GM20431 (cell line): ENCODE results near the gene PIK3R5.

ENCODE experiments used
- in situ Hi-C: fragments of 300-500 bp; cut with MseI, MboI; formaldehyde crosslinking; loops from one replicate; pipeline ENCODE4 v1.15.0; 2020; ENCODE audit warnings: low sequenced_read_pairs; ENCODE audit not compliant: unreplicated experiment

Gene PIK3R5

GRCh38 chr17:8956465-8956902, 9.0 kb downstream of the PIK3R5 start:
- in situ Hi-C loops, result no loop called here

GRCh38 chr17:8955021-8955959, 10.2 kb downstream of the PIK3R5 start:
- in situ Hi-C loops, result no loop called here

- in situ Hi-C loops, result no loop called here
Measured at GRCh38 chr17:8954339-8954738, 11.2 kb downstream of the PIK3R5 start.

- in situ Hi-C loops, result no loop called here
Measured at GRCh38 chr17:8953156-8953885, 12.2 kb downstream of the PIK3R5 start.

GRCh38 chr17:8952191-8952590, 13.3 kb downstream of the PIK3R5 start:
- in situ Hi-C loops, result no loop called here

GRCh38 chr17:8951206-8951605, 14.3 kb downstream of the PIK3R5 start:
- in situ Hi-C loops, result no loop called here

- in situ Hi-C loops, result no loop called here
Measured at GRCh38 chr17:8949061-8949661, 16.3 kb downstream of the PIK3R5 start.

GRCh38 chr17:8948462-8948861, 17.0 kb downstream of the PIK3R5 start:
- in situ Hi-C loops, result no loop called here

- in situ Hi-C loops, result no loop called here
Measured at GRCh38 chr17:8947201-8947600, 18.3 kb downstream of the PIK3R5 start.

GRCh38 chr17:8946476-8946875, 19.0 kb downstream of the PIK3R5 start:
- in situ Hi-C loops, result no loop called here

GRCh38 chr17:8946071-8946470, 19.4 kb downstream of the PIK3R5 start:
- in situ Hi-C loops, result no loop called here

GRCh38 chr17:8944748-8945147, 20.8 kb downstream of the PIK3R5 start:
- in situ Hi-C loops, result no loop called here

GRCh38 chr17:8944083-8944482, 21.4 kb downstream of the PIK3R5 start:
- in situ Hi-C loops, result no loop called here

- in situ Hi-C loops, result no loop called here
Measured at GRCh38 chr17:8941980-8942622, 23.4 kb downstream of the PIK3R5 start.

- in situ Hi-C loops, result no loop called here
Measured at GRCh38 chr17:8941520-8941919, 24.0 kb downstream of the PIK3R5 start.

GRCh38 chr17:8940866-8941471, 24.5 kb downstream of the PIK3R5 start:
- in situ Hi-C loops, result no loop called here

GRCh38 chr17:8939496-8940334, 25.8 kb downstream of the PIK3R5 start:
- in situ Hi-C loops, result no loop called here

- in situ Hi-C loops, result no loop called here
Measured at GRCh38 chr17:8938933-8939332, 26.6 kb downstream of the PIK3R5 start.

- in situ Hi-C loops, result no loop called here
Measured at GRCh38 chr17:8935191-8935590, 30.3 kb downstream of the PIK3R5 start.
